Inferior parietal cortex (tissue), 1 donor: ENCODE results near the gene CACNA1B.

Source experiments
- DNase-seq: peaks from one replicate; pipeline ENCODE4 v3.0.0-alpha.2; 2016; ENCODE audit errors: extremely low spot score

CACNA1B gene

GRCh38 chr9:137965177-137965795 is 87.7 kb downstream of the CACNA1B start:
- DNase-seq, result no peak

GRCh38 chr9:137967280-137967953 is 89.8 kb downstream of the CACNA1B start:
- no peak for DNase-seq

- DNase-seq, result no peak
Measured at GRCh38 chr9:137968235-137968634, 90.7 kb downstream of the CACNA1B start.

- DNase-seq, result no peak
Measured at GRCh38 chr9:137969008-137969407, 91.4 kb downstream of the CACNA1B start.

- no peak for DNase-seq
Measured at GRCh38 chr9:137969685-137970084, 92.1 kb downstream of the CACNA1B start.

GRCh38 chr9:137970098-137970497 is 92.5 kb downstream of the CACNA1B start:
- no peak for DNase-seq

GRCh38 chr9:137970686-137971476 is 93.3 kb downstream of the CACNA1B start:
- no peak for DNase-seq

- no peak for DNase-seq
Measured at GRCh38 chr9:137971477-137972138, 94.0 kb downstream of the CACNA1B start.

- DNase-seq, result no peak
Measured at GRCh38 chr9:137972355-137972987, 94.9 kb downstream of the CACNA1B start.

- DNase-seq, result no peak
Measured at GRCh38 chr9:137972988-137973470, 95.4 kb downstream of the CACNA1B start.

GRCh38 chr9:137973829-137974416 is 96.3 kb downstream of the CACNA1B start:
- DNase-seq, result no peak

GRCh38 chr9:137974746-137975526 is 97.4 kb downstream of the CACNA1B start:
- DNase-seq, result no peak

GRCh38 chr9:137975527-137975913 is 97.9 kb downstream of the CACNA1B start:
- no peak for DNase-seq

- no peak for DNase-seq
Measured at GRCh38 chr9:137975936-137976565, 98.5 kb downstream of the CACNA1B start.

- DNase-seq, result no peak
Measured at GRCh38 chr9:137977571-137978261, 100.1 kb downstream of the CACNA1B start.

- DNase-seq, result no peak
Measured at GRCh38 chr9:137978262-137978714, 100.7 kb downstream of the CACNA1B start.

GRCh38 chr9:137982200-137982599 is 104.6 kb downstream of the CACNA1B start:
- DNase-seq, result no peak

- DNase-seq, result no peak
Measured at GRCh38 chr9:137984005-137984404, 106.4 kb downstream of the CACNA1B start.
